K562 (cell line): Measurements from ENCODE around the gene POLK. TPM values are rescaled to one million over a fixed set of nuclear protein-coding genes. Genes with fewer than 3 reads are reported as not detected.

Experiments used
- ATAC-seq: fragments of 200-7000 bp; cut with Tn5 transposase; 3 replicates; pipeline ENCODE4 v1.9.1; 2020; ENCODE audit warnings: moderate library complexity
- BruUV-seq: library from RNA; stranded (reverse); fragments of 400-500 nt; replicated peaks from 2 replicates; lab custom pipeline; 2021; lab: Mats Ljungman, UMichigan
- CTCF ChIA-PET: fragments of 300-600 bp; formaldehyde crosslinking; extraction: SDS; loops from one replicate; lab custom pipeline; 2021; ENCODE audit warnings: low intra/inter-chr PET ratio; lab: Yijun Ruan, JAX
- POLR2A ChIA-PET: fragments of 300-600, 350-650 bp; sonication (Branson Sonifier 250); formaldehyde crosslinking; extraction: SDS; loops from one replicate; lab custom pipeline; 2021; ENCODE audit warnings: antibody characterized with exemption, inconsistent platforms; lab: Yijun Ruan, JAX
- DNase-seq, 4 experiments: peaks; one replicate each; pipeline versions ENCODE4 v3.0.0 to v3.0.0-alpha.2; 2011 to 2018; ENCODE audit warnings: low spot score in 3 of 4, mixed read lengths in 3 of 4; ENCODE audit errors: extremely low read depth in 1 of 4
- FAIRE-seq: peaks from 2 replicates; lab custom pipeline; 2011; peaks lifted over from hg19 to GRCh38; lab: Jason Lieb, UNC
- H2AFZ ChIP-seq: 2 replicates; pipeline ENCODE4 v1.6.0; 2011; ENCODE audit warnings: low read depth, low read length, control low read depth, inconsistent platforms
- H3K27ac ChIP-seq: fragments of 200-600 bp; 3 replicates; pipeline ENCODE4 v1.8.0; 2011; ENCODE audit warnings: low read depth, mild to moderate bottlenecking, control low read depth, inconsistent platforms, low read length, moderate library complexity, mixed read lengths; ENCODE audit errors: extremely low read depth
- H3K27me3 ChIP-seq, 2 experiments: fragments of 300-600 bp in 1 of 2; 2 replicates in 1 of 2; 3 replicates in 1 of 2; pipeline versions ENCODE4 v1.6.0 to v1.8.0; 2011; ENCODE audit warnings: inconsistent platforms in 2 of 2, low read length in 2 of 2, mild to moderate bottlenecking in 1 of 2, mixed read lengths in 1 of 2, moderate library complexity in 1 of 2; ENCODE audit not compliant: control insufficient read depth in 2 of 2, insufficient read depth in 2 of 2
- H3K36me3 ChIP-seq: fragments of 300-600 bp; 3 replicates; pipeline ENCODE4 v1.8.0; 2011; ENCODE audit warnings: mild to moderate bottlenecking, low read length, inconsistent platforms; ENCODE audit not compliant: control insufficient read depth, insufficient read depth
- H3K4me1 ChIP-seq, 2 experiments: fragments of 200-600 bp in 1 of 2; replicated peaks in 1 of 2; 2 replicates in 1 of 2; 3 replicates in 1 of 2; pipeline versions ENCODE4 v1.5.1 to v1.8.0; 2011; ENCODE audit warnings: inconsistent platforms in 2 of 2, low read length in 2 of 2, mild to moderate bottlenecking in 1 of 2, mixed read lengths in 1 of 2, moderate library complexity in 1 of 2; ENCODE audit not compliant: control insufficient read depth in 2 of 2, insufficient read depth in 2 of 2
- H3K4me2 ChIP-seq: 2 replicates; pipeline ENCODE4 v1.6.1; 2011; ENCODE audit warnings: low read length, control low read depth, inconsistent platforms, mixed read lengths; ENCODE audit not compliant: insufficient read depth
- H3K4me3 ChIP-seq: fragments of 200-600 bp; sonication (generic), shearing (Covaris generic); 2 replicates; pipeline ENCODE4 v1.5.1; 2016; ENCODE audit warnings: control low read depth, inconsistent platforms
- H3K79me2 ChIP-seq: fragments of 200-600 bp; 3 replicates; pipeline ENCODE4 v1.8.0; 2011; ENCODE audit warnings: low read length, inconsistent platforms; ENCODE audit not compliant: control insufficient read depth, insufficient read depth
- H3K9ac ChIP-seq, 2 experiments: 2 replicates each; pipeline versions ENCODE4 v1.6.0 to v1.6.1; 2011; ENCODE audit warnings: low read depth in 2 of 2, low read length in 2 of 2, control low read depth in 1 of 2, inconsistent platforms in 1 of 2, mild to moderate bottlenecking in 1 of 2, mixed read lengths in 1 of 2; ENCODE audit not compliant: insufficient read depth in 1 of 2
- H3K9me1 ChIP-seq: one replicate; pipeline ENCODE4 v1.6.0; 2011; ENCODE audit warnings: inconsistent platforms, mild to moderate bottlenecking, low read length, moderate library complexity; ENCODE audit not compliant: control insufficient read depth, insufficient read depth
- H3K9me3 ChIP-seq: replicated peaks from 2 replicates; pipeline ENCODE4 v1.5.1; 2011; ENCODE audit warnings: low read depth, low read length, inconsistent platforms; ENCODE audit not compliant: control insufficient read depth, insufficient read depth
- H4K20me1 ChIP-seq: replicated peaks from 2 replicates; pipeline ENCODE4 v1.6.1; 2011; ENCODE audit warnings: low read length, inconsistent platforms, mixed read lengths; ENCODE audit not compliant: control insufficient read depth, insufficient read depth
- CBX5 ChIP-seq: IDR thresholded peaks from 2 replicates; pipeline ENCODE4 v1.6.1; 2014; ENCODE audit warnings: low read depth, borderline replicate concordance
- DNMT1 ChIP-seq: fragments of 450-650 bp; IDR thresholded peaks from 2 replicates; pipeline ENCODE4 v1.6.1; 2016; ENCODE audit warnings: antibody characterized with exemption, mild to moderate bottlenecking
- FOS ChIP-seq: IDR thresholded peaks from 3 replicates; pipeline ENCODE4 v1.6.1; 2011; ENCODE audit not compliant: insufficient read length; ENCODE audit errors: extremely low read depth
- FOXJ3 ChIP-seq: sonication (generic); formaldehyde crosslinking; IDR thresholded peaks from 2 replicates; pipeline ENCODE4 v1.4.0; 2020; ENCODE audit warnings: mild to moderate bottlenecking, missing genetic modification reagents
- KAT8 ChIP-seq: fragments of 450-650 bp; IDR thresholded peaks from 2 replicates; pipeline ENCODE4 v1.6.1; 2016; ENCODE audit warnings: low read depth, mild to moderate bottlenecking
- PCBP1 ChIP-seq: fragments of 200-400 bp; formaldehyde crosslinking; IDR thresholded peaks from 2 replicates; pipeline ENCODE4 v1.6.1; 2018; ENCODE audit warnings: mild to moderate bottlenecking, low read depth, low read length; ENCODE audit not compliant: poor library complexity, severe bottlenecking
- SIN3A ChIP-seq, 2 experiments: fragments of 150-350 bp in 1 of 2; IDR thresholded peaks; 2 replicates each; pipeline ENCODE4 v1.6.1; 2011 to 2016; ENCODE audit warnings: borderline replicate concordance in 2 of 2, low read depth in 2 of 2, low read length in 2 of 2, mild to moderate bottlenecking in 2 of 2, moderate library complexity in 2 of 2; ENCODE audit not compliant: control insufficient read depth in 1 of 2
- U2AF1 ChIP-seq: fragments of 200-400 bp; formaldehyde crosslinking; optimal IDR thresholded peaks from 2 replicates; pipeline ENCODE3; 2017; ENCODE audit warnings: mild to moderate bottlenecking, low read depth, low read length, moderate library complexity
- U2AF2 ChIP-seq: fragments of 200-400 bp; formaldehyde crosslinking; optimal IDR thresholded peaks from 2 replicates; pipeline ENCODE3; 2017; ENCODE audit warnings: low read depth, mild to moderate bottlenecking, low read length
- WGBS: fragments of 100-300 bp; shearing (Covaris generic); methylation state at CpG from one replicate; pipeline ENCODE4 v1.1.6; 2016; ENCODE audit warnings: low coverage, mixed read lengths; ENCODE audit not compliant: insufficient coverage; ENCODE audit errors: missing lambda C conversion rate; 5-methylcytosine and 5-hydroxymethylcytosine counted together
- in situ Hi-C: fragments of 300-500 bp; cut with MboI; formaldehyde crosslinking; loops from 4 replicates; pipeline ENCODE4 v1.15.0; 2018; ENCODE audit warnings: inconsistent platforms, mixed read lengths
- intact Hi-C: fragments of 100-400 bp; cut with micrococcal nuclease; formaldehyde crosslinking; loops from 2 replicates; pipeline ENCODE4 v1.14.2; 2022
- polyA plus RNA-seq, 8 experiments: library from polyadenylated mRNA; depleted of rRNA in 4 of 8; stranded (reverse) in 5 of 8; unstranded in 3 of 8; fragments of >200 nt; fragmentation: Nextera tagmentation in 2 of 8; fragmentation: Illumina TruSeq in 1 of 8; extraction: Ambion mirVana in 2 of 8; extraction: Trizol in 1 of 8; gene quantifications; 2 replicates each; pipeline versions ENCODE4 v1.2.1 to v1.2.3, GENCODE V29; 2011 to 2014; ENCODE audit warnings: inconsistent platforms in 1 of 8, missing spikeins in 1 of 8
- total RNA-seq, 7 experiments: library from RNA; depleted of rRNA in 6 of 7; stranded (reverse); fragments of >200 nt in 6 of 7; fragmentation: Illumina TruSeq in 2 of 7; extraction: Trizol in 2 of 7; gene quantifications; 2 replicates each; pipeline versions ENCODE4 v1.2.1 to v1.2.3, GENCODE V29; 2011 to 2021; ENCODE audit warnings: low replicate concordance in 1 of 7

POLK gene
- total and polyA plus RNA-seq, 9 of the 15 experiments (the other 6 are each of a cell fraction or from before 2014, with no cell fraction given) = 6.1 to 31.6 (median 16.5) TPM

DNA sequence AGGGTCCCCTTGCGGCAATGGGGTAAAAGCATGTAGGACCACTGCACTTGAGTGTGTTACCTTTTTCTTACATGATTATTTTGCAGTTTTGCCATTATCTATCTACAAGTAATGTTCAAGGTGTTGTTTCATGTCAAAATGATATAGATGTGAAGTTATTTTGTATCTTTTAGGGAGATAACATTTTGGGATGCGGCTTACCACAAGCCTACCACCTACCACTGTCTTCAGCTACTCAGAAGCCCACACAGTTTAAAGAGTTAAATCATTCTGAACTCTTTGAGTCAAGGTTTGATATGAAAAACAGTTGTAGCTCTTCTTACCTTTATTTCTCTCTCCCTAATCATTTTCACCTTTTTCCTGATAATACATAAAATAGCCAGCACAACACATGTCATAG lies 20.1 kb upstream of the POLK start (continued):
- TF ChIP-seq FOXJ3 (CRISPR knock-in tag) (no peak), KAT8 (no peak)

DNA sequence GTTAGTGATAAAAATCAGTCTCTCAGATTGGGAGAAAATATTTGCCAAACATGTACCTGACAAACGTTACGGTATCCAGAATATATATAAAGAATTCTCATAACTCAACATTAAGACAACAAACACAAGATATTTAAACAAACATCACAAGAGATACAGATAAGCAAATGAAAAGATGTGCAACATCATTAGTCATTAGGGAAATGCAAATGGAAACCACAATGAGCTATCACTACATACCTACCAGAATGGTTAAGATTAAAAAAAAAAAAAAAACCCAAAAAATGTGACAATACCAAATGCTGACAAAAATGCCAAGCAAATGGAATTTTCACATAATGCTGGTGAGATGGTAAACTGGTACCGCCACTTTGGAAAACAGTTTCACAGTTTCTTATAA lies 15.7 kb upstream of the POLK start:
- no peaks in the 10 kb centered on the region for H3K4me1 ChIP-seq
- no peak overlapping the region for H3K27ac ChIP-seq
- H3K4me2 ChIP-seq = no peak overlapping the region
- WGBS = 90% methylated on average over 3 of the region's 3 CpGs
- H3K27me3 ChIP-seq = no peaks in the 10 kb centered on the region
- no peaks in the 10 kb centered on the region for H3K9me1 ChIP-seq
- intact Hi-C loops (no loop called here), in situ Hi-C loops (no loop called here)
- H3K4me3 ChIP-seq = no peak overlapping the region
- peaks cover 29% of the 10 kb centered on the region for H3K36me3 ChIP-seq
- POLR2A ChIA-PET = no interaction called here
- H3K79me2 ChIP-seq = 0 out of 3 replicates have a peak, but pooled peaks cover 3% of the 10 kb centered on the region
- CTCF ChIA-PET = no interaction called here
- no peaks in the 10 kb centered on the region for H4K20me1 ChIP-seq
- ATAC-seq (no peak), FAIRE-seq (no peak), DNase-seq (no peak)
- no TSS peak for BruUV-seq
- H3K9me3 ChIP-seq = no peaks in the 10 kb centered on the region
- TF ChIP-seq U2AF2 (no peak), CBX5 (no peak), PCBP1 (no peak), FOS (no peak), SIN3A (IDR thresholded peaks at IDR 0.05; ENCODE audit: borderline replicate concordance in 2 of 2, control insufficient read depth in 1 of 2, low read depth in 2 of 2, low read length in 2 of 2) (no peak), DNMT1 (no peak), U2AF1 (no peak)
- no peak overlapping the region for H2AFZ ChIP-seq
- no peak overlapping the region for H3K9ac ChIP-seq
